Colonic mucosa (tissue), 4 donors: ENCODE results near the gene RAN. TPM values are rescaled to one million over a fixed set of nuclear protein-coding genes. Genes with fewer than 3 reads are reported as not detected.
"Not testable (repeated sequence)": the region's sequence is repeated elsewhere in the genome, so short reads cannot be mapped to it uniquely, and the experiment has no call there.

Experiments
- DNase-seq: peaks from one replicate; pipeline ENCODE4 v3.0.0-alpha.2; 2020
- H3K27ac ChIP-seq: fragments of 200-600 bp; one replicate; pipeline ENCODE4 v1.8.0; 2021
- H3K27me3 ChIP-seq: fragments of 200-600 bp; one replicate; pipeline ENCODE4 v1.8.0; 2021
- H3K36me3 ChIP-seq: fragments of 200-600 bp; one replicate; pipeline ENCODE4 v1.8.0; 2021
- H3K4me1 ChIP-seq: fragments of 200-600 bp; one replicate; pipeline ENCODE4 v1.8.0; 2021; ENCODE audit warnings: mild to moderate bottlenecking
- H3K4me3 ChIP-seq: fragments of 200-600 bp; one replicate; pipeline ENCODE4 v1.8.0; 2021
- H3K9ac ChIP-seq, 2 donors: one replicate each; pipeline ENCODE4 v1.7.0; 2013; ENCODE audit warnings: control low read depth in 2 of 2, low read depth in 2 of 2, low read length in 2 of 2
- H3K9me3 ChIP-seq: fragments of 200-600 bp; one replicate; pipeline ENCODE4 v1.8.0; 2021
- intact Hi-C: fragments of 100-400 bp; cut with DNase I; formaldehyde crosslinking; loops from one replicate; pipeline ENCODE4 v1.14.1; 2022
- total RNA-seq, 2 donors: library from RNA; stranded (reverse); fragmentation: NEBNext Ultra II Directional in 1 of 2; extraction: Animal tissue kit (Norgen Biotek cat#: 25700) in 1 of 2; gene quantifications; one replicate each; pipeline ENCODE4 v1.2.1, GENCODE V29; 2021
- TF ChIP-seq, protein P1 (sequence below): fragments of 200-600 bp; IDR thresholded peaks from one replicate; pipeline ENCODE4 v1.8.0; 2022; ENCODE audit warnings: antibody characterized with exemption, mild to moderate bottlenecking
- donor health status: healthy.
- donor health status: DM: no; HTN: no; CAD: no.
- donor health status: DM: no; HTN: no; CAD: no.

The RAN gene
- total RNA-seq, 2 donors from 2014 or later = 374 to 847 TPM

DNA sequence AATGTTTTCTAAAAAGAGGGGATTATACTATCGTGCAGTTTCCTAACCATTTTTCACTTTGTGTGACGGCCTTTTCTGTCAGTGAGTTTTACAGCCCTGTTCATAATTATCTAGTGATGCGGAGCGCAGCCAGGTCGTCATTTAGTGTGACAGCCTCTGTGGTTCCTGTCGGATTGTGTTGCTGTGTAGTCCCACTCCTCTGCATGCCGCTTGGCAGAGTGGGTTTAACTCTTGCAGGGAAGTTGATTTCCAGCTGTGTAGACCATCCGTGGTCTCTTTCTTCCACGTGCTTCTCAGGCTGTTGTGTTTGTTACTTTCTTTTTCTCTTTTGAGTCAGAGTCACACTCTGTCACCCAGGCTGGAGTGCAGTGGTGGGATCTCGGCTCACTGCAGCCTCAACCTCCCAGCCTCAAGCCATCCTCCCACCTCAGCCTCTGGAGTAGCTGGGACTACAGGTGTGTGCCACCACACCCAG, 8.6 kb downstream of the RAN start:
- peak overlapping the region; percentile 7 for H3K4me3 ChIP-seq
- no peak for DNase-seq

DNA sequence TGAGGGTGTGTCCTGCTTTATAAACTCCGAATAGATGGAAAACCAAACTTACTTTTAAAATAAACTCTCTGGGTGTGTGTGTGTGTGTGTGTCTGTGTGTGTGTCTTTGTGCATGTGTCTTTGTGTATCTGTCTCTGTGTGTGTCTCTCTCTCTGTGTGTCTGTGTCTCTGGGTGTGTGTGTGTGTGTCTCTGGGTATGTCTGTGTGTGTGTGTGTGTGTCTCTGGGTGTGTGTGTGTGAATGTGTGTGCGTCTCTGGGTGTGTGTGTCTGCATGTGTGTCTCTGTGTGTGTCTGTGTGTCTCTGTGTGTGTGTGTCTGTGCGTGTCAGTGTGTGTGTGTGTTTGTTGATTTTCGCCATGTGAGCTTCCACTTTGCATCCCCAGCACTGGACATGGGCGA, 9.2 kb downstream of the RAN start:
- intact Hi-C loops = no loop called here
- Histone ChIP-seq H3K4me3 (no peak overlapping the region), H3K36me3 (peaks cover 4% of the 10 kb centered on the region), H3K4me1 (no peaks in the 10 kb centered on the region), H3K27ac (no peak overlapping the region), H3K9me3 (no peaks in the 10 kb centered on the region), H3K27me3 (no peaks in the 10 kb centered on the region), H3K9ac (no peak overlapping the region)
- TF ChIP-seq, protein P1, sequence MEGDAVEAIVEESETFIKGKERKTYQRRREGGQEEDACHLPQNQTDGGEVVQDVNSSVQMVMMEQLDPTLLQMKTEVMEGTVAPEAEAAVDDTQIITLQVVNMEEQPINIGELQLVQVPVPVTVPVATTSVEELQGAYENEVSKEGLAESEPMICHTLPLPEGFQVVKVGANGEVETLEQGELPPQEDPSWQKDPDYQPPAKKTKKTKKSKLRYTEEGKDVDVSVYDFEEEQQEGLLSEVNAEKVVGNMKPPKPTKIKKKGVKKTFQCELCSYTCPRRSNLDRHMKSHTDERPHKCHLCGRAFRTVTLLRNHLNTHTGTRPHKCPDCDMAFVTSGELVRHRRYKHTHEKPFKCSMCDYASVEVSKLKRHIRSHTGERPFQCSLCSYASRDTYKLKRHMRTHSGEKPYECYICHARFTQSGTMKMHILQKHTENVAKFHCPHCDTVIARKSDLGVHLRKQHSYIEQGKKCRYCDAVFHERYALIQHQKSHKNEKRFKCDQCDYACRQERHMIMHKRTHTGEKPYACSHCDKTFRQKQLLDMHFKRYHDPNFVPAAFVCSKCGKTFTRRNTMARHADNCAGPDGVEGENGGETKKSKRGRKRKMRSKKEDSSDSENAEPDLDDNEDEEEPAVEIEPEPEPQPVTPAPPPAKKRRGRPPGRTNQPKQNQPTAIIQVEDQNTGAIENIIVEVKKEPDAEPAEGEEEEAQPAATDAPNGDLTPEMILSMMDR = no peak
- no peak for DNase-seq

More for the DNA sequence above, 8.6 kb downstream of the RAN start:
- peaks cover 10% of the 10 kb centered on the region for H3K36me3 ChIP-seq
- no peak overlapping the region for H3K9ac ChIP-seq
- H3K4me1 ChIP-seq = no peaks in the 10 kb centered on the region
- H3K27me3 ChIP-seq = no peaks in the 10 kb centered on the region
- H3K27ac ChIP-seq = no peak overlapping the region
- TF ChIP-seq, protein P1 = no peak
- intact Hi-C loops = no loop called here
- H3K9me3 ChIP-seq = no peaks in the 10 kb centered on the region

DNA sequence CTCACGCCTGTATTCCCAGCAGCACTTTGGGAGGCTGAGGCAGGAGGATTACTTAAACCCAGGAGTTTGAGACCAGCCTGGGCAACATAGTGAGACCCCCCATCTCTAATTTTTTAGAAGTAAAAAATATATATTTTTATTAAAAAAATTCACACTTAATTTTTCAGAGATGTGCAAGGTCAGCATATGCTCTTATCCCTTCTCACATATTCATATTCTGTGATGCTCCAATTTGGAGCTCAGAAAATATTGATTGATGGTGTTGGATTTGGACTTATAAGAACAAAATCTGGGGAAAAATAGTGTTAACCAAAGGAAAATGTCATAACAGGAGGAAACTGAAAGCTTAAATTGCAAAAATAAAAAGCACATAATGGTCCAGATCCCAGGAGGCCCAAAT, 9.7 kb downstream of the RAN start:
- Histone ChIP-seq H3K27ac (no peak overlapping the region), H3K36me3 (no peaks in the 10 kb centered on the region), H3K9me3 (no peaks in the 10 kb centered on the region), H3K4me1 (no peaks in the 10 kb centered on the region), H3K4me3 (no peak overlapping the region), H3K27me3 (no peaks in the 10 kb centered on the region), H3K9ac (no peak overlapping the region)
- intact Hi-C loops = no loop called here
- no peak for DNase-seq
- TF ChIP-seq, protein P1 = no peak

DNA sequence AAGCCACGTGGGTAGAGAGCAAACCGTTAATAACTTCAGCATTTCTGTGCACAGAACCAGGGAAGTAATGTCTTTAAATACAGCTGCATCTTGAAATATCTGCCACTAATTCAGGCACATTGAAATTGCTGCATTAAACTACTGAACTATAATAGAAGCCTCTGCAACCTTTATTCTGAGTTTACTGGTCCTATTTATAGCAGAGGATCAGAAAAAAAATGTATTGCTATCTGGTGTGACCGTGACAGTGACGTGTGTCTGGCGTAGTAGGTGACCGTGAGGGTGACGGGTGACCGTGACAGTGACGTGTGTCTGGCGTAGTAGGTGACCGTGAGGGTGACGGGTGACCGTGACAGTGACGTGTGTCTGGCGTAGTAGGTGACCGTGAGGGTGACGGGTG, 15.3 kb downstream of the RAN start:
- DNase-seq, H3K9ac ChIP-seq, H3K27ac ChIP-seq, H3K9me3 ChIP-seq, intact Hi-C loops, H3K4me1 ChIP-seq, H3K4me3 ChIP-seq, H3K27me3 ChIP-seq, H3K36me3 ChIP-seq: not testable (repeated sequence)

DNA sequence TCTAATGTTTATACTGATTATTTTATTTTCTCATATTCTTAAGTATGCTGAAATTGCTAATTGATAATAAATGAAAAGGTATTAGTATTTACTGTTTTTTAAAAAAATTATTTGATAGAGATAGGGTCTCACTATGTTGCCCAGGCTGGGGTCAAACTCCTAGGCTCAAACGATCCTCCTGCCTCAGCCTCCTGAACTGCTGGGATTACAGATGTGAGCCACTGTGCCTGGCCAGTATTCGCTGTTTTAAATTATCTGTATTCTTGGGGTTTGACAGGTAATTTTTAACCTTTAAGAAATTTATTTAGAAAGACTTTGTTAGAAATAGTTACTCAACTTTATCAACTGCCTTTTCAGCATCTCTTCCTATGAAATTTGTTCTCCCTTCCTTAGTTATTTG, 32.2 kb downstream of the RAN start:
- TF ChIP-seq, protein P1 = no peak
- H3K4me1 ChIP-seq = no peaks in the 10 kb centered on the region
- no peak overlapping the region for H3K27ac ChIP-seq
- no peaks in the 10 kb centered on the region for H3K36me3 ChIP-seq
- no peak overlapping the region for H3K9ac ChIP-seq
- no peak for DNase-seq
- no peaks in the 10 kb centered on the region for H3K27me3 ChIP-seq
- H3K9me3 ChIP-seq = no peaks in the 10 kb centered on the region
- intact Hi-C loops = no loop called here
- H3K4me3 ChIP-seq = no peak overlapping the region

DNA sequence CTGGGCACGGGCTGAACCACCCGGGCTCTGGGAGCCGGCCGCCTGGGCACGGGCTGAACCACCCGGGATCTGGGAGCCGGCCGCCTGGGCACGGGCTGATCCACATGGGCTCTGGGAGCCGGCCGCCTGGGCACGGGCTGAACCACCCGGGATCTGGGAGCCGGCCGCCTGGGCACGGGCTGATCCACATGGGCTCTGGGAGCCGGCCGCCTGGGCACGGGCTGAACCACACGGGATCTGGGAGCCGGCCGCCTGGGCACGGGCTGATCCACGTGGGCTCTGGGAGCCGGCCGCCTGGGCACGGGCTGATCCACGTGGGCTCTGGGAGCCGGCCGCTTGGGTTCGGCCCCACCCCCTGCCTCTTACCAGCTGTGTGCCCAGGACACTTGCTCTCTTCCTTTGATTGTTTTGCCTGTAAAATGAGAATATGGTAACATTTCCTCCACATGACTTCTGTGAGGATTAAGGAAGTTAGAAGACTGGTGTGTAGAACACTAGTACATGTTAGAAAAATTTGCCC, 33.1 kb downstream of the RAN start:
- H3K4me3 ChIP-seq, H3K36me3 ChIP-seq, intact Hi-C loops, DNase-seq, H3K4me1 ChIP-seq, H3K9ac ChIP-seq, H3K9me3 ChIP-seq, H3K27ac ChIP-seq, H3K27me3 ChIP-seq: not testable (repeated sequence)
